ENCODE measurements around the gene CD44. TPM values are rescaled to one million over a fixed set of nuclear protein-coding genes. Genes with fewer than 3 reads are reported as not detected.

CD44 gene
- polyA plus RNA-seq, 1 of the 3 experiments (the other 2 are of a cell fraction), result 457 TPM

- H3K9me2 ChIP-seq, result no peaks in the 10 kb centered on the region
- H3K9me3 ChIP-seq, result no peaks in the 10 kb centered on the region
- POLR2A ChIA-PET, result no interaction called here
- H3K79me2 ChIP-seq (ENCODE audit: insufficient read depth), result peaks cover 79% of the 10 kb centered on the region
- CTCF ChIA-PET, result no interaction called here
- H3K36me3 ChIP-seq (replicated peaks in 1 of 2; ENCODE audit: control insufficient read depth in 1 of 2, insufficient read depth in 2 of 2, low read length in 1 of 2), result peaks cover 10 to 80% of the 10 kb centered on the region in 2 experiments
- H3K27me3 ChIP-seq (ENCODE audit: insufficient read depth), result no peaks in the 10 kb centered on the region
- no peak overlapping the region for H2AFZ ChIP-seq (ENCODE audit: low read depth)
- no peak overlapping the region for H3K4me3 ChIP-seq (ENCODE audit: low read depth in 2 of 2, low read length in 1 of 2)
- peak overlapping the region in 1 of 2 experiments; percentile 91; a peak in 2 of 4 replicates for H3K27ac ChIP-seq (ENCODE audit: low read depth in 2 of 2, low read length in 1 of 2)
- DNase-seq, result no peak
- TF ChIP-seq POLR2AphosphoS5 (IDR thresholded peaks at IDR 0.05; ENCODE audit: low read depth, low read length) (no peak), FOSL2 (IDR thresholded peaks at IDR 0.05; ENCODE audit: borderline replicate concordance, low read depth) (no peak), FOXM1 (IDR thresholded peaks at IDR 0.05; ENCODE audit: low read depth) (no peak), CTCF (IDR thresholded peaks at IDR 0.05) (no peak), EZH2phosphoT487 (IDR thresholded peaks at IDR 0.05; ENCODE audit: borderline replicate concordance, low read depth) (no peak), JUND (IDR thresholded peaks at IDR 0.05) (no peak), GABPA (IDR thresholded peaks at IDR 0.05; ENCODE audit: low read depth) (no peak)
- no peaks in the 10 kb centered on the region for H4K20me1 ChIP-seq (ENCODE audit: insufficient read depth)
- WGBS (ENCODE audit: low lambda C conversion rate), result 98% methylated on average over 3 of the region's 3 CpGs
- peaks cover 0 to 17% of the 10 kb centered on the region in 2 experiments; a peak in 2 of 4 replicates for H3K4me1 ChIP-seq (ENCODE audit: control insufficient read depth in 1 of 2, insufficient read depth in 2 of 2, low read depth in 1 of 2, low read length in 1 of 2)
- H3K4me2 ChIP-seq, result no peak overlapping the region
- no peak overlapping the region for H3K9ac ChIP-seq
- peaks cover 74% of the 10 kb centered on the region for H3F3A ChIP-seq (replicated peaks; ENCODE audit: insufficient read depth)
Measured at GRCh38 chr11:35211952-35212351, 73.0 kb downstream of the CD44 start.

- H3K4me1 ChIP-seq (ENCODE audit: control insufficient read depth in 1 of 2, insufficient read depth in 2 of 2, low read depth in 1 of 2, low read length in 1 of 2), result peaks cover 0 to 24% of the 10 kb centered on the region in 2 experiments; a peak in 2 of 4 replicates
- H3K36me3 ChIP-seq (replicated peaks in 1 of 2; ENCODE audit: control insufficient read depth in 1 of 2, insufficient read depth in 2 of 2, low read length in 1 of 2), result peaks cover 15 to 75% of the 10 kb centered on the region in 2 experiments
- ChIA-PET CTCF (interaction anchor here (0.6 kb wide), 1 partner anchor 217 kb away, joined by 3 read pairs; no protein-coding TSS in a partner anchor), POLR2A (no interaction called here)
- 49% methylated on average over 2 of the region's 2 CpGs for WGBS (ENCODE audit: low lambda C conversion rate)
- H2AFZ ChIP-seq (ENCODE audit: low read depth), result no peak overlapping the region
- H3K27ac ChIP-seq (ENCODE audit: low read depth in 2 of 2, low read length in 1 of 2), result peak overlapping the region in 1 of 2 experiments; percentile 91; a peak in 2 of 4 replicates
- TF ChIP-seq SMC3 (IDR thresholded peaks at IDR 0.05; ENCODE audit: low read depth, low read length) (no peak), FOSL2 (IDR thresholded peaks at IDR 0.05; ENCODE audit: borderline replicate concordance, low read depth) (no peak), CHD2 (IDR thresholded peaks at IDR 0.05; ENCODE audit: low read length, partially characterized antibody) (no peak), GABPA (IDR thresholded peaks at IDR 0.05; ENCODE audit: low read depth) (no peak), ZBTB33 (IDR thresholded peaks at IDR 0.05; ENCODE audit: borderline replicate concordance, low read depth) (no peak), TAF1 (IDR thresholded peaks at IDR 0.05; ENCODE audit: borderline replicate concordance, low read depth, low read length) (no peak), RXRA (IDR thresholded peaks at IDR 0.05; ENCODE audit: borderline replicate concordance, low read depth) (no peak)
- no peaks in the 10 kb centered on the region for H3K9me2 ChIP-seq
- peaks cover 68% of the 10 kb centered on the region for H3K79me2 ChIP-seq (ENCODE audit: insufficient read depth)
- H3K4me2 ChIP-seq, result peak overlapping the region; percentile 3; the same call in 1 of the 2 replicates
- H3K27me3 ChIP-seq (ENCODE audit: insufficient read depth), result no peaks in the 10 kb centered on the region
- peak overlapping the region; percentile 50; the same call in 1 of the 2 replicates for H3K9ac ChIP-seq
- H4K20me1 ChIP-seq (ENCODE audit: insufficient read depth), result no peaks in the 10 kb centered on the region
- no peak for DNase-seq
- H3K4me3 ChIP-seq (ENCODE audit: low read depth in 2 of 2, low read length in 1 of 2), result no peak overlapping the region
- H3F3A ChIP-seq (replicated peaks; ENCODE audit: insufficient read depth), result peaks cover 63% of the 10 kb centered on the region
- no peaks in the 10 kb centered on the region for H3K9me3 ChIP-seq
Measured at GRCh38 chr11:35214226-35214770, 75.3 kb downstream of the CD44 start.
